HG02763 (cell line): ENCODE data around the gene CELF5.
"Not testable (repeated sequence)": the region's sequence is repeated elsewhere in the genome, so short reads cannot be mapped to it uniquely, and the experiment has no call there.

ENCODE experiments used
- ATAC-seq: cut with Tn5 transposase; IDR thresholded peaks from one replicate; pipeline ENCODE4 v1.9.1; 2021; ENCODE audit warnings: mild to moderate bottlenecking, moderate library complexity; ENCODE audit not compliant: unreplicated experiment

CELF5 gene

DNA sequence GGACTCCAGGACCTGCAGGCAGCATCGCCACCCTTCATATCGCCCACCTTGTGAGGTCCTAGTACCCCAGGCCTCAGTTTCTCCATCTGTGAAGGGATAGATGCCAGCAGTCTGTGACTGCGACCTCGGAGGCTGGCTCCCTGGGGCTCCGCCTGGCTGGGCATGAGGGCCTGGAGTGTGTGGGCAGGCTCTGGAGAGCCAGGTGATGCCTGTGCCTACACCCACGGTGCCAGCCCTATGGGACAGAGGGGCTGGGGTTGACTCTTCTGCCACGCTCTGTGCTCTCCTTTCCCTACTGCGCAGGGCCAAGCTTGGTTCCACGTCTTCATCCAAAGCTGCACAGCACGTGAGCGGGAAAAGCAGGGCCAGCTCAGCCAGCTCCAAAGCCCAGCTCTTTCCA, 115.9 kb downstream of the CELF5 start:
- no peak for ATAC-seq

DNA sequence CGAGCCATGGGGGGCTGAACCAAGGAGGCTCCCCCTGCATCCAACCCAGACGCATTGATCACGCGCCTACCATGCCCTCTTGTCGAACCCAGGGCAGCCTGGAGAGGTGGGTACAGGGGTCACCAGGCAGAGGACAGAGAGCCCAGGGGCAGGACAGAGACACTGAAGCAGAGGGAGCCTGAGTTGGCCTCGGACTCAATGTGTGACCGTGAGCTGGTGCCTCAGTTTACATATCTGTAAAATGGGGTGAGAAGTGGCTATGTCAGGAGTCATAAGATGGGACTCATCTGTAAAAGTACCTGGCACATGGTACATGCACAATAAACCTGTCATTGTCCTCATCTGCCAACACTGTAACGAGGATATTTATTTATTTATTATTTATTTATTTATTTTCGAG, 117.8 kb downstream of the CELF5 start:
- ATAC-seq: no peak

DNA sequence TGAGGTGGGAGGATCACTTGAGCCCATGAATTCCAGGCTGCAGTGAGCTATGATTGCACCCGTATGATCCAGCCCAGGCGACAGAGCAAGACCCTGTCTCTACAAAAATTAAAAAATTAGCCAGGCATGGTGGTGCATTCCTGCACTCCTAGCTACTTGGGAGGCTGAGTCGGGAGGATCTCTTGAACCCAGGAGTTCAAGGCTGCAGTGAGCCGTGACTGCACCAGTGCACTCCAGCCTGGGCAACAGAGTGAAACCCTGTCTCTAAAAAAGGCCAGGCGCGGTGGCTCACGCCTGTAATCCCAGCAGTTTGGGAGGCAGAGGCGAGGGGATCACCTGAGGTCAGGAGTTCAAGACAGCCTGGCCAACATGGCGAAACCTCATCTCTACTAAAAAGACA, 118.5 kb downstream of the CELF5 start:
- ATAC-seq: not testable (repeated sequence)

DNA sequence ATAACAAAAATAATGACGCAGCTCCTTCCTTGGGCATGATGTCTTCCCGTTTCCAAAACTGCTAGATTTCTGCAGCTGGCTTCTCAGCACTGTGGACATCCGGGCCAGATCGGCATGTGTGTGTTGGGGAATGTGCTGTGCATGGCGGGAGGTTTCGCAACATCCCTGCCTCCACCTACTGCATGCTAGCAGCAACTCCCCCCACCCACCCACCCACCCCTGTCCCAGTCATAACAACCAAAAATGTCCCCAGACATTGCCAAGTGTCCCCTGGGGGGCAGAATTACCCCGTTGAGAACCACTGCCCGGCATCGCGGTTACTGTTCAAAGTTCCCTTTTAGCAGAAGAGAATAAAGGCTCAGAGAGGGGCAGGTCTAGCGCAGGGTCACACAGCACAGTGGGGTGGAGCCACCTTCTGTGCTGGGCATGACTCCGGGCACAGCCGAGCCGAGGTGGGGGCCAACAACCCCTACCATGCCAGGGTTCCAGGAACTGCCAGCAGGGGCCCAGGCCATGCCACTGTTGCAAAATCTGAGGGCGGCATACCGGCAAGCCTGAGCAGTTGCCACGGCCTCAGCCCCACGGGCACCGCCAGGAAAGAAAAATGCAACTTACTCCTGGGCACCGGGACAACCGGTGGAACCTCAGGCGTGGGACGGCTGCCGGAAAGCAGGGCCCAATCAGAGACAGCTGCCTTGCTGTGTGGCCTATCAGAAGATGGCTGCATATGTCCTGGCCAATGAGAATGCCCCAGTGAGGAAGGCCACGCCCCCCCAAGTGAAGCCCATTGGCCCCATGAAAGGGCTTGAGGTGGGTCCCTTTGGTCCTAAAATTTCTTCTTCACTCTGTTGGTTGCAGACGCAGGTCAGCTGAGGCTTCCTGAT, 119.4 kb downstream of the CELF5 start:
- ATAC-seq: no peak

DNA sequence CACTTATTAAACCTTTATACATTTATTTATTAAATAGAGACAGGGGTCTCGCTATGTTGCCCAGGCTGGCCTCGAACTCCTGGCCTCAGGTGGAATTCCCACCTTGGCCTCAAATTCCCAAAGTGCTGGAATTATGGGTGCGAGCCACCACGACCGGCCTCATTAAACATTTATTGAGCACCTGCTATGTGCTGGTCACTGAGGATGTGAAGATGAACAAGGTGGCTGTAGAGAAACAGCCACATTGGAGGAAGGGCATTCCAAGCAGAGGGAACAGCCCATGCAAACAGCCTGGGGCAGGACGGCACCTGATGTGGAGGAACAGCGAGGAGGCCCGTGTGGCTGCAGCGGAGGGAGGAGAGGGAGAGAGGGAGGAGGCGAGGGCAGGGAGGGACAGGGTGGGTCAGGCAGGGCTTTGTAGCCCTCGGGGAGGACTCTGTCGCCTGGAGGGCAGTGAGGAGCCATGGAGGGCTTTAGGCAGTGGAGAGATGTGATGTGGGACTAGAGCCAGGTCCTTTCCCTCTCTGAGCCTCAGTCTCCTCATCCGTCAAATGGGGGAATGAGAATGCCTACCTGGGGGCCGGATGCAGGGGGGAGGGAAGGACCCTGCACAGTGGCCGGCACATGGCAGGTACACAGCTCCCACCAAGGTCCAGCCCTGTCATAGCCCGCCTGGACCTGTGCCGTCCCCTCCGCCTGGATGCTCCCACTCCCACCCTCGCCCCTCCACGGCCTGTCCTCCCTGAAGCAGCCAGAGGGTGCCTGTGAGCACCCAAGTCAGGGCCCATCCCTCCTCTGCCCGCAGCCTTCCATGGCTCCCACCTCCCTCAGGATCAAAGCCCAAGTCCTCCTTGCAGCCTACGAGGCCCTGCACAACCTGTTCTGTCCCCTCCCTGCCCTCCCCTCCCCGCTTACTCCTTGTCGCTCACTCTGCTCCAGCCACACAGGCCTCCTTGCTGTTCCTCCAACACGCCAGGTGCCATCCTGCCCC, 120.4 kb downstream of the CELF5 start:
- no peak for ATAC-seq

DNA sequence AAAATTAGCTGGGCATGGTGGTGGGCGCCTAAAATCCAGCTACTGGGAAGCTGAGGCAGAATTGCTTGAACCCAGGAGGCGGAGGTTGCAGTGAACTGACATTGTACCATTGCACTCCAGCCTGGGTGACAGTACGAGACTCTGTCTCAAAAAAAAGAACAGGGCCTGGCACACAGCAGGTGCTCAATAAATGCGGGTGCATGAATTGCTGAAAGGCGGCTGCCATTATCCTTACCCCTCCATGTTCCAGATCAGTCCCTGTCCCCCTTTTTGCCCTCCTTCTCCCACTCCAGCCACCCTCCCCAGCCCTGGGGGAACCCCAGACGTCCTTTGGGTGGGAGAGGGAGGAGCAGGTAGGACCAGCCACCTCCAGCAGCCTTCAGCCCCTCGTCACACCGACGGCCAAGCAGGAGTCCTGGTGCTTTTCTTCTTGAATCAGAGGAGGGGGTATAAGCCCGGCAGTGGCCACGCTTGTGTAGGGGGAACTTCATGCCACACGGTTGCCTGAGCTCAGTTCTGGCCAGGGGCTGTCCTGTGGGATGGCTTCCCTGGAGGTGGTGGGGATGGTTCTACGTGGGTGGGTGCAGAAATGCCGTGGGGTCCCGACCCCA, 121.5 kb downstream of the CELF5 start:
- no peak for ATAC-seq
